HK-2 (cell line): Measurements from ENCODE around the gene ODF2L.
A peak's percentile ranks its signal among the peaks of the same experiment; 100 is the strongest.

ENCODE experiments used
- DNase-seq: peaks from one replicate; pipeline ENCODE4 v3.0.0-alpha.2; 2018; ENCODE audit not compliant: unreplicated experiment

The ODF2L gene

GRCh38 chr1:86395751-86396497, at the start of gene ODF2L:
Gene ODF2L (minus strand): TSS chr1:86396323. CDS start chr1:86387027, 9,296 bp downstream.
- peak; percentile 91 for DNase-seq

GRCh38 chr1:86445919-86446318, 49.8 kb upstream of the ODF2L start:
- DNase-seq, result no peak

- no peak for DNase-seq
Measured at GRCh38 chr1:86441997-86442396, 45.9 kb upstream of the ODF2L start.

DNA sequence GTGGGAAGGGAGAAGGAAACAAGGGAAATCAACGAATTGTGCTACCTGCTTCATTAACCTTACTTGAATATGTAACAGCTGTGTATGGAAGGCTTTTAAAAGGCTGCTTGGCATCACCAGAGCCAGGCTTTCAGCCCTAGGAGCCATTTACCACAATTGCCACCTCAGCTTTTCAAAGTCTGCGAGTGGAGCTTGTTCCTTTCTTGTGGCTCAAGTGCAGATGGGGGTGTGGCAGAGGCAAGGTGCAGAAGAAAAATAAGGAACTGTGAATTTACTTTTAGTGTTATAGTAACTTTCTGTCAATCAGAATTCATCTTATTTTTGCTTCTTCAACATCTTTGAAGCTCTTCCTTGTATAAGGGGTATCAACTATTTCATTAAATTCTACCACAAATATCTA, 45.5 kb upstream of the ODF2L start:
- DNase-seq, result no peak

DNA sequence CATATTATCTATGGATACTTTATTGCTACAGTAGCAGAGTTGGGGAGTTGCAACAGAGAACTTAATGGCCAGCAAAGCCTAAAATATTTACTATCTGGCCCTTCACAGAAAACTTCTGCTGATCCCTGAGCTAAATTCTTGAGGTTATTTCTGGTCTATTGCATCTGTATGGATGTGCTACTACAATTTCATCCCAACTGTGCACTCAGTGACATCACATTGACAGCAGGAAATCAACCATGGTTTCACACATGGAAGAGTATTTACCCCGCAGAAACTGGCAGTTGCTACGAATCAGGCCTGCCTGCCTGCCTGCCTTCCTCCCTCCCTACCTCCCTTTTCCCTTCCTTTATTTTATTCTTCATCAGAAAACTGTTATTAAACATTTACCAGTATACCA, 39.9 kb upstream of the ODF2L start:
- no peak for DNase-seq

GRCh38 chr1:86435327-86435726, 39.2 kb upstream of the ODF2L start:
- DNase-seq, result no peak

DNA sequence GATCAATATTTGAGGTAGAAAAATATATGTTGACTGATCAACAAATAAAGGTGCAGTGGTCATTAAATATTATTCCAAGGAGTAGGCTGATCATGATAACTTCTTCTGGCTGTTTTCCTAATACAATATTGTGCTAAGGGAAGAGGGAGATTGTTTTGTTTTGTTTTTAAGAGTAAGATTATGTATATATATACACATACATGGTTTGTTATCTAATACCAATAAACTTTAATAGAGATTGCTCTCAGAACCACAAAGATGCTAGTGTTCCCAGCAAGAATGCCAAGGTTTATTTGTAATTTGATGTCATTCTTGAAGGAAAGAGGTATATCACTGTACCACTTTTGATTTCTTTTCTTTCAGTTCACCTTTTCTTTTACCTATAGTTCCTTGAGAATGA, 37.9 kb upstream of the ODF2L start:
- DNase-seq, result no peak

- DNase-seq, result no peak
Measured at GRCh38 chr1:86430376-86430775, 34.3 kb upstream of the ODF2L start.

- DNase-seq, result no peak
Measured at GRCh38 chr1:86429835-86430234, 33.7 kb upstream of the ODF2L start.

GRCh38 chr1:86429122-86429725, 33.1 kb upstream of the ODF2L start:
- DNase-seq, result no peak

- no peak for DNase-seq
Measured at GRCh38 chr1:86423873-86424272, 27.8 kb upstream of the ODF2L start, which contains the start of gene CLCA2. Gene CLCA2 (plus strand): TSS chr1:86424171. CDS start chr1:86424248, 77 bp downstream.

DNA sequence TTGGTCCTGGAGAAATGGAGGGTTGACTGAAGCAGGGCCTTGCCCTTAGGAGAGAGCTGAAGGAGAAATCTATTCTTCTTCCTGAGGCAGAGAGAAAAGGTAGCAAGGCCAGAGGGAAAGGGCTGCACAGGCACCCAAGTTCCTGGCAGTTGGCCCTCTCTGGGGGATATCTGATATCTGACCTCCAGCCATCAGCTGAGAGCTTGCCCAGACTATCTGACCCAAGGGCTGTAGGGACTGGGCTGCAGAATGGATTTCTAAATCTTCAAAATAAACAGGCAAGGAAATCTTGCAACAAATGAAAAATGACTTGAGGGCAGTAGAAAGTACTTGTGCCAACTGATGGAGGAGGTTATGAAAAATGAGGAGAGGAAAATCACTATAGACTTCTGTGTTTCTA, 27.4 kb upstream of the ODF2L start:
- DNase-seq, result no peak

- DNase-seq, result no peak
Measured at GRCh38 chr1:86421601-86422280, 25.6 kb upstream of the ODF2L start.

DNA sequence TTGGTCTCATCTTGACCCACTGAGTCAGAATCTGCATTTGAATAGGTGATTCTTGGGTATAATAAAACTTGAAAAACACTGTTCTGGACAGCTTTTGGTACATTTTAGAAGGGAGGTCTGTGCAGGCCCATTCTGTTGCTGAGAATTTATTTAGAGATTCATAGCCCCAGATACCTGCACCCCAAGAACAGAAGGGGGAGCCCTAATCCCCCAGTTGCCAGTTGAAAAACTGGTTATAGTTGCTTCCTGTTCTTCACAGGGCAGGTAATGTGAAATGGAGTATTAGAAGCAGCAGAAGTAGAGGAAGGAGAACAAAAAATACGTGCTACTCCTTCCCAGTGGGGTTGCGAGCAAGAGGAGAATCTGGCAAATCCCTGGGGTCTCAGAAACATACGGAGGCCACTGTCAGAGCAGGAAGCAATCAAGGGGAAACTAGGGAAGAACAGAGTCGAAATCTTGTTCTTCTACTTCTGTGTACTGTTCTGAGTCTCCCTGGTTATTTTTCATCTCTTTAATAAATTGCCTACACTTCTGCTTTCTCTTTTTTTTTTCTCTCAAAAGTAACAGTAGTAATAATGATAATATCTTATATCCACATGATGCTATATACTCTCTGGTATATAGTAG, 23.3 kb upstream of the ODF2L start:
- DNase-seq, result no peak

GRCh38 chr1:86416343-86416742, 20.2 kb upstream of the ODF2L start:
- no peak for DNase-seq

- no peak for DNase-seq
Measured at GRCh38 chr1:86410879-86411278, 14.8 kb upstream of the ODF2L start.

- no peak for DNase-seq
Measured at GRCh38 chr1:86409416-86410021, 13.4 kb upstream of the ODF2L start.

GRCh38 chr1:86396498-86396890, 371 bp upstream of the ODF2L start:
- DNase-seq, result no peak

- DNase-seq, result no peak
Measured at GRCh38 chr1:86394416-86394815, 1.7 kb downstream of the ODF2L start.

DNA sequence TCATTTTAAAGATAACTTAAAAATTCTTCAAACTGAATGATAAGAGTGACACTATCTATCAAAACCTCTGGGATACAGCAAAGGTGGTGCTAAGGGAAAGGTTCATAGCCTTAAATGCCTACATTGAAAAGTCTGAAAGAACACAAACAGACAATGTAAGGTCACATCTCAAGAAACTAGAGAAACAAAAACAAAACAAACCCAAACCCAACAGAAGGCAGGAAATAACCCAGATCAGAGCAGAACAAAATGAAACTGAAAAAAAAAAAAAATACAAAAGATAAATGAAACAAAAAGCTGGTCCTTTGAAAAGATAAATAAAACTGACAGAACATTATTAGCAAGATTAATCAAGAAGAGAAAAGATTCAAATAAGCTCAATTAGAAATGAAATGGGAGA, 6.8 kb downstream of the ODF2L start:
- no peak for DNase-seq

GRCh38 chr1:86388777-86389176, 7.3 kb downstream of the ODF2L start:
- DNase-seq, result no peak
